HL-60/S4 treated with phorbol 12-myristate 13-acetate at 8.2 ng/mL for 4 days and 3 days (cell line): ENCODE data around the gene HMX1.

Experiments
- in situ Hi-C: fragments of 300-500 bp; cut with MboI; formaldehyde crosslinking; loops from 2 replicates; pipeline ENCODE4 v1.15.0; 2022; ENCODE audit warnings: low sequenced_read_pairs

HMX1 gene

DNA sequence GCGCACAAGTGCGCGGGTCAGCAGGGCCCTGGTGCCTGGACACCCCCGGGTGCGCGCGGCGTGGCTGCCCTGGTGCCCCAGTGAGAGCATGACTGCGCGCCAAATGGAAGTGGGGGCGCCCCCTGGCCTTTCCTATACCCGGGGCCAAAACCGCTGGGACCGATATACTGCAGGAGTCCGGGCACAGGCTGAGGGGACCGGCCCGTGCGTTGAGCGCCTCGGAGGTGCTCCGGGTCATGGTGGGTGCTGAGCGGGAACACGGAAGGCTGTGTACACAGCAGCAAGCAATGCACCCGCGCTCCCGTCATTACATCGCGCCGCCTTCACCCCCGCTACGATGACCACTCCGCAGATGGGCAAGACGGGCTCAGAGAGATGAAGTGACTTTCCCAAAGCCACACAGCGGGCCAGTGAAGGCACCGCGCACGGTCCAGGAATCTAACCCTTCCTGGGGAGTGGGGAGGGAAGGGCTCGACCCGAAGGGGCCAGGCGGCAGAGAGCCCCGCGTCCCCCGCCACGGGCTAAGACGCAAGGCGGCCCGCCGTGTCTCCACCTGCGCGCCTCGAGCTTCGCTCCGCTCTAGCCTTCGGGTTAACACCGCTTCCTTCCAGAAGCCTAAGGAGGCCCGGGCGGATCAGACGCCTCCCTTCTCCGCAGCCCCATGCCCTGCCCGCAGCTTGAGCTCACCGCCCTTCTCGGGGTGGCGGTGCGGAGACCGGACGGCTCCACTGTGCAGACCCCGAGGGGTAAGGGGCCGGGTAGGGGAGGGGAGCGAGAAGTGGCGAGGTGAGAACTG lies 11.3 kb downstream of the HMX1 start:
- in situ Hi-C loops, result no loop called here

DNA sequence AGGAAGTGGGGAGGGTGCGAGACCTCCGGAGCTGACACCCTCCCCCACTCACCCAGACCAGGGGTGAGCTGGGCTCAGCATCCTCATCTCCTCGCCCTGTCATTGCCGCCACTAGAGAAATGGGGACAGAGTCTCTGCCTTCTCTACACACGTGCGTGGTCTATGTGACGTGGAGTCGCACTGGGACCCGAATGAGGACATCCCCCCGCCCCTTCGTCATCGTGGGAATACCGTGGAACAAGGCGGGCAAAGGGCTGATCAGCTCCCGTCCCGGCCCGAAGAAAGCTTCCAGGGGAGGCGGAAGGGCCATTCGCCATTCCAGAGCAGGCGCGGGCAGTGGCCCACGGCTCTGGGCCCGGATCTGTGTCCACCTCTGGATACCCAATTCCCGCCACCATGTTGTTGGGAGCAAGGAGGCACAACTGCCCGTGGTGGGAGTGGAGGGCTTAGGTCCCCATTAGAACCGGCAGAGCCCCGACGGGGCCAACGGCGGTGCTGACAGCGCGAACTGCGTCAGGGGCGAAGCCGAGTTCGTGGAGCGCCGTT lies 12.0 kb downstream of the HMX1 start:
- in situ Hi-C loops, result no loop called here

DNA sequence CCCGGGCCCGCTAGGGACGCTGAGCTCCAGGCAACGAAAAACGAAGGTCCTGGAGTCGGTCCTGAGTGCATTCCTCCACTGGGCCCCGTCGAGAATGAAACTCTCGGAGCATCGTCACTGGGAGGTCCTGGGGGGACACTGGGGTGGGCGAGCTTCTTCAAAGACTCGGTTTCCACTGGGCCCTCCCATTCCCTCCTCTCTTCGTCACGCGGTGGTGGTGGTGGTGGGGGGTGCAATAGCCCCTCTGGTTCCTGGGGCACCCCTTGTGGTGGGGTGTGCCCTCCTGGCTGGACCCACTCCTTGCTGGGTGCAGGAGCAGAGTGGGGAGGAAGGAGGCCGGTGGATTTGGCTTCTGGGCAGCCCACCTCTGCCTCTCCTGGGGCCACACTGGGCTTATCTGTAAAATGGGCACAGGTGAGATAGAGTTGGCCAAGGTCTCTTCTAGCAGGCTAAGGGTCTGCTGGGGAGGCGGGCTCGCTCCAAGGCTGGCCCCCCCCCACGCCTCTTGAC lies 12.9 kb downstream of the HMX1 start:
- in situ Hi-C loops, result no loop called here

DNA sequence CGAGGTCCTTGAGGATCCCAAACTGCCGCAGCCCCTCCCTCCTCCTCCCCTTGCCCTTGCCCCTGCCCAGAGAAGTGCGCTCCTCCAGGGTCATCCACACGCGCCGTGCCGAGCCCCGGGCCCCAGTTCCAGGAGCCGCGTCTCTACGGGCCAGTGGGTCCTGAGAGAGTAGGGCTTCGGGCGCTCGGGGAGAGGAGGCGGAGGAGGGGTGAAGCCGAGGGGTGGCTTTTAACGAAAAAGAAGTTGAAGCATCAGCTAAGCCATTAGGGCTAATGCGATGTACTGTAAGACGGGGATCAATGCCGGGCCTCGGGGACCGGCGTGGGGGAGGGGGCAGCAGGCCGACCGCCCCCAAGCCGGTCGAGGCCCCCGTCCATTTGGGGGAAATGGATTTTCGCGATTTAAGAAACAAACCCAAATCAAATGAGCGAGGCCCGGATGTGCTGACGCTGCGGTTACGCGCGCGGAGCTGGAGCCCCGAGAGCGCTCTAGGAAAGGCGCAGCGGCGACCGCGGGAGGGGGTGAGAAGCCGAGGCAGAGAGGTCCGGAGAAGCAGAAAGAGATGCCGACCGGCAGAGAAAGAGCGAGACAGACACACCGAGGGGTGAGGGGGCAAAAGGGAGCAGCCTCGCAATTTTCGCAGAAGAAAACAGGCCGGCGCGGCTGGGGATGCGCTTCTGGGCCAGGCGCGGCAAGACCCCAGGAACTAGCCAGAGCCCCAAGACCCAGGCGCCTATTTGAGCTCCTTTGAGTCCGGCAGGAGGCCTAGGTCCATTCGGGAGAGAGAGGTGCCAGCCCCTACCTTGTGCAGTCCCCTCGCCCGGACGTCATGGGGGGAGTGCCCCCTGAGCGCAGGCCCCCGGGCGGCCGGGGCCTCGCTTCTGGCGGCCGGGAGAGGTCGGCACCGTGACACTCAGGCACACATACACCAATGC lies 13.6 kb downstream of the HMX1 start:
- in situ Hi-C loops, result no loop called here

DNA sequence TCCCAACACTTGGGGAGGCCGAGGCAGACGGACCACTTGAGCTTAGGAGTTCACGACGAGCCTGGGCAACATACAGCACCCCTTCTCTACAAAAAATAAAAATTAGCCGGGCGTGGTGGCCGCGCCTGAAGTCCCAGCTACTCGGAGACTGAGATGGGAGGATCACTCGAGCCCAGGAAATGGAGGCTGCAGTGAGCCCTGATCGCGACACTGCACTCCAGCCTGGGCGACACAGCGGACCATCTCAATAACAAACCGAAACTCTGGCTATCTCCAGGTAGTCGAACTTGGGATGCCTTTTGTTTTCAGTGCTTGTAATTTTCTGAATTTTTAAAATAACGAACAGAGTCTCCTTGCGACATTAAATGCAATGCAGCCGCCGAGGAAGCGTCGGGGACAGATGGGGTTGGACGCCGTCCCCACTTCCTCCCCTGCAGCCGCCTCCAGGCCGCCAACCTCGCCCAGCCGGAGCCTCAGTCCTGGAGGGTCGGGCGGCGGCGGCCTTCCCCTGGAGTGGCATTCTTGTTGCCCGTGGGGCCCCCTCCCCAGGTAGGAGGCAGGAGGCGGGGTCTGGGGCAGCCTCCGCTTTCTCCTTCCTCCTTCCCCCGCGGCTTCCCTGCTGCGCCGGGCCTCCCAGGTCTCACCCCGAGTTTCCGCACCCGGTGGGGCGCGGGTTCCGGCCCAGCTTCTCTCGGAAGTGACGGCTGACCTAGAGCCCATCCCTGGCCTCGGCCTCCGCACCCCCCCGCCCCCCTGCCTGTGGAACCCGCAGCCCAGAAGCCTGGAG lies 14.6 kb downstream of the HMX1 start:
- in situ Hi-C loops, result no loop called here

DNA sequence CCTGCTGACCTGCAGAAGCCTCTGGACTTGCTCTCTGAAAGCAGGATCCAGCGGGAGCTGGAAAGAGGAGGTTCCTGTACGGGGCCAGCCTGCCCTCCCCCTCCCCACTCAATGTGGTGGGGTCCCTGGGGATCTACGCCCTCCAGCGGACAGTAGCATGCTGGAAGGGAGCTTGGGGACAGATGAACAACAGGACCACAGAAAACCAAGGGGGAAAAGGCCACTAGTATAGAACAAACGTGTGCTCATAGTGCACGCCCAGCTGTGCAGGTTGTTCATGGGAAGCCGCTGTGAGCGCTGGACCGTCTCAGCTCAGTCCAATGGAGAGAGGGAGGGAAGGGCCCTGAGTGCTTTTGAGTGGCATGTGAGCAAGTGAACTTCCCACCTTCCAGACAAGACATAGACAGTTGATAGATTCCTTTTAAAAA lies 15.8 kb downstream of the HMX1 start:
- in situ Hi-C loops, result no loop called here

DNA sequence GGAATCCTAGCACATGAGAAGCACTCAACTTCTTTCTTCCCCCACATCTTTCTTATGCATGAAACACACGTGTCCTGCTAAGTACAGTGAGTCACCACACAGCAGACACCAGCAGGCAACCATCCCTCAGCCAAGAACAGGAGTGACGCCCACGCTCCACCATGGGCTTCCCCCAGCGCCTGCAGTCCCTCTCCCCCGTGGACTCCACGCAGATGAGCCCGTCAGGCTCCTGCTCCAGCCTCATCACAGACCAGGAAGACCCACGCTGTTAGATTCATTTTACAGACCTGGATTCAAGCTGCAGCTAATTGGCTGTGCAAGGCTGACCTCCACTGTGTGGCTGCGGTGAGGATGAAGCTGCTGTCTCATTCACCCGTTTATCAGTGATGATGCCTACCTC lies 16.7 kb downstream of the HMX1 start:
- in situ Hi-C loops, result no loop called here

DNA sequence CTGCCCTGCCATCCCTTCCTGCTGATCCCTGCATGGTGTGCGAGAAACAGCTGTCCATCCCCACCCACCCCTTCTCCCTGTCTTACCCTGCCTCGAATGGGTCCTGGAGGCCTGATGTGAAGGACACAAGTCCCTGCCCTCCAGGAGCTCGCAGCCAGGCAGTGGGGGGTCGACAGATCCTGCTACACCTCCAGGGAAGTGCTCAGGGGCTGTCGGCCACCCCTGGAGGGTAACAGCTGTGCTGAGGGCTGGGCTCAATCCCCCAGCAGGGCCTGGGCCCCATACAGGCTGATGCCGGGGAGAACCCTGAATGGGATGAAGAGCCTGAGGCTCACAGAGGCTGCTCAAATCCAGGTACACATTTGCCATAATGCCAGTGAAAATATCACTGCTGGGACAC lies 17.6 kb downstream of the HMX1 start:
- in situ Hi-C loops, result no loop called here

DNA sequence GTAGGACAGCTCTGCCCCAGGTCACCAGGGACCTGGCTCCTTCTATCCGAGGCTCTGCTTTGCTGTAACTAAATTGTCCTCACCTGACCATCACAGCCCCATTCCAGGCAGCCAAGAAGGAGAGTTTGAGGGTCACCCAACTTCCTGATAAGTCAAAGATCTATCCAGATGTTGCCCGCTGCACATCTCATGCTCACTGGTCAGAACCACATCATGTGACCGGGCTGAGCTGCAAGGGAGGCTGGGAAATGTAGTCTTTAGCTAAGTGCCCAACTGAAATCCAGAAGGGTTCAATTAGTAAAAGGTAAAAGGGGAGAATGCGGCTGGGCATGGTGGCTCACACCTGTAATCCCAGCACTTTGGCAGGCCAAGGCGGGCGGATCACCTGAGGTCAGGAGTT lies 18.4 kb downstream of the HMX1 start:
- in situ Hi-C loops, result no loop called here

DNA sequence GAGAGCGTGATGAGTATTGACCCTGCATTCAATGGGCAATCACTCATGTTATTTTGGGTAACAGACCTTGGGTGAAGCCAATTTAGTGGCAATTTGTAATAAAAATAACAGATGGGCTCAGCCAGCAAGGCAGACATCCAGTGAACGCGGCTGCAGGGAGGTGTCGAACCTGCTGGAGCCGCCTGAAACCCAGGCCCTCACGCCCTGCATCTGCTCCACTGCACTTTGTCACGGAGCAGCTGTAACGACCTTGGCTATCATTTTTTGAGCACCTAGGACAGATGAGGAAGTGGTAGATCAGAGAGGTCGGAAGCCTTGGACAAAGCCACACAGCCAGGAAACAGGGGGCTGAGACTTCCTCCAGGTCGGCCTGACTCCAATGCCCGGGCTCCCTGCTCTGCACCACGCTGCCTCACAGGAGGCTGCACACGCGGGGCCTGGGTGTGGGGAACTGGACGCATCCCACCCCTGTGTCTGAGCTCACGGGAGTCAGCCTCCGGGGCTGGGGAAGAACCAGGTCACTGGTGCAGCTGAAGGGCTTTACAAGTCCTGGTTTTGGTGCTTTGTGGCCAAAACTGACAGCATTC lies 19.4 kb downstream of the HMX1 start:
- in situ Hi-C loops, result no loop called here

DNA sequence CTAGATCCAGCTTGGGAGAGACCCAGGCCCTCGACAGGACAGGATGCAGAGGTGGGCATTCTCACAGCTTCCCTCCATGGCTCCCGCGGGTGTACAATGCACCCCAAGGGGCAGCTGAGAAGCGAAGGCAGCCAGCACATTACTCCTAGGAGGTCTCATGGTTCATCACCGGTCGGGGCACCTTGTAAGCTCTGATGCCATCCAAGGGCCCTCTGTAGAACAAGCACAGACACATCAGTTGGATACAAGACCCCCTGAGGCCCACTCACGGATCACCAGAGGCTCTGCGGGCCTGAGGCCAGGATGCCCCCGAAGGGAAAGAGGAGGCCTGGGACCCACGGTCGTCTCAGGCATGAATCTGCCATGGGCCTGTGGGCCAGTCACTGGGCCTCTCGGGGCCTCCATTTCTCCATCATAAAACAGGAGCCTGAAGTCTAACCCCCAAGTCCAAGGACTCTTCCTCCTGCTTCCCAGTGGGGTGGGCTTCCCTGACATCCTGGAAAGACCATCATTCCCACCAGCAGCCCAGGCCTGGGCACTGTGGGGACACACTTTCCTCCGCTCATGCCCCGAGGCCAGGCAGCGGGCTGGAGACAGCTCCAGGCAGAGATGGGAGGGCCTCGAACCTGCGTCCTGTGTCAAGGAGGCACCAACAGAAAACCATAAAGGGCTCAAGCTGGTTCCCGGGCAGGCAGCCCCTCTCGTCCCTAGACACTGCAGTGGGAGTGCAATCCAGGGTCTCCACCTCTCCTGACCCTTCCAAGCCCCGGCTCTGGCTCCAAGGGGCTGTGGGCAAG lies 20.1 kb downstream of the HMX1 start:
- in situ Hi-C loops, result no loop called here

DNA sequence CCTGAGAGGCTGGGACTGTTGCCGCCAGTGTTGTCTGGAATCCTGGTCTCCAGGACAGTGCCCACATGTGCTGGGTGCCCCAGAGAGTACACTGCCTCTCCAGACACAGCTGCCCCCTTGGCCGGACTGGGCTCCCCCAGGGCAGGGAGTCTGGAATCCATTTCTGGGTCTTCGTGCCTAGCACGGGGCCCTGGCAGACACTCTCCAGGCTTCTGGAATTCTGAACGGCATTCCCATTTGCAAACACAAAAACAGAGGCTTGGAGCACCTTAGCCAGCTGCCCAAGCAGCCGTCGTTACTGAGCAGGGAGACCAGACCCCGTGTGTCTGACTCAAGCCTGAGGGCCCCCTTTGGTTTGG lies 20.8 kb downstream of the HMX1 start:
- in situ Hi-C loops, result no loop called here

DNA sequence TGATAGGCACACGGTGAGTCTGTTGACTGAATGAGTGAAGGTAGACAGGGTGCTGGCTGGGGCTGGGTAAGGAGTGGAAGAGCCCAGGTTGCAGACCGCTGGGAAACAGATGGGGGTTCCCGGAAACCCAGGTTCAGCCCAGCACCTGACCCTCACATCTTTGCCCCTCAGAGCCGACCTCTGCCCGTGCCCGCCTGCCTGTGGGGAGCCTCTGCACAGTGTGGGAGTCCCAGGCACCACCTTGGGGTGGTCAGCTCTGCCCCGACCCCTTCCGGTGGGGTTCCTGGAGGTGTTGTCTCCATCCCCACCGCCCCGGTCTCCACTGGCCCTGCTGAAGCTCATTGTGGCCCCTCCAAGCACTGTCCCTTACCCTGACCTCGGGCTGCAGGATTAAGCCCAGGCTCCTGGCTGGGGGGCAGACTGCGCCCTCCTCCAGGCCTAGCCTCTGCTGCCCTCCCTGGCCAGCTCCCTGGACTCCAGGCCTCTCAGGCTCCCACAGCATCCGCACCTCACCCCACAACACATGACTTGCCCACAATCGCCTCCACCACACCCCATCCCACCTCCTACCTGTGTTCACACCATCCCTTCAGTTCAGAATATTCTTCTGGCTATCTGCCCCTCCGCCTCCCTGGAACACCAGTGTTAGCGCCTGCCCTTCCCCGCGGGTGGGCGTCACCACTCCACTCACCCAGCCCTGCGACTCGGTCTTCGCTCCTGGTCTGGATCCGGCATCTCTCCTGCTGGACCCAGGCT lies 21.4 kb downstream of the HMX1 start:
- in situ Hi-C loops, result no loop called here

DNA sequence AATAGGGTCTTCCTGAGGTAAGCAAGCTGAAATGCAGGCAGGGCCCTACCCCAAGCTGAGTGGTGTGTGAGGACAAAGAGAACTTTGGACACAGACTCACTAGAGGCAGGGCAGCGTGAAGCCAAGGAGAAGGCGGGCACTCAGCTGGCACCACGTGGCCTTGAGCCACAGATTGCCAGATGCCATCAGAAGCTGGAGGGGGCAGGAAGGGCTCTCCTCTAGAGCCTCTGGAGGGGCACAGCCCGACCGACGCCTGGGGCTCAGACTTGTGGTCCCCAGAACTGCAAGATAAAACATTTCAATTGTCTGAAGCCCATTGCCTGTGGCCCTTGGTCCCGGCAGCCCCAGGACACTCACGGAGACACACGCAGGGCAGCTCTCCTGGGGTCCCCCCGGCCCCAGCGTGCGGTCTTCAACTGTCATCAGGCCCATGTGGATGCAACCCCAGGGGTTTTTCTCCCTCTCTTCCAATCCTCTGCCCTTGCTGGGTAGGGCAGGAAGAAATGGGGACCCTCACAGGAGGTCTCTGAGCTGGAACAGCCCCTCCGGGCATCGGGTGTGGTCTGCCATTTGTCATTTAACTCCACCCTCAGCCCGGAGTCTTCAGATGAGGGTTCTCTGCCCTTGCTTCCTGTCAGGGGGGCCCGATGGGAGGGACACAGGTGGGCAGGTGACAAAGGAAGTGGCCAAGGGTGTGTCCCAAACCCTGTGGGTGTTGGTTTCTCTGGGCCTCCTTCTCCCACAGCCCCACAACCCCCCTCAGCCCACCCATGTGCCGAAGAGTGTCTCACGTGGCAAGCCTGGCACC lies 22.2 kb downstream of the HMX1 start:
- in situ Hi-C loops, result no loop called here

DNA sequence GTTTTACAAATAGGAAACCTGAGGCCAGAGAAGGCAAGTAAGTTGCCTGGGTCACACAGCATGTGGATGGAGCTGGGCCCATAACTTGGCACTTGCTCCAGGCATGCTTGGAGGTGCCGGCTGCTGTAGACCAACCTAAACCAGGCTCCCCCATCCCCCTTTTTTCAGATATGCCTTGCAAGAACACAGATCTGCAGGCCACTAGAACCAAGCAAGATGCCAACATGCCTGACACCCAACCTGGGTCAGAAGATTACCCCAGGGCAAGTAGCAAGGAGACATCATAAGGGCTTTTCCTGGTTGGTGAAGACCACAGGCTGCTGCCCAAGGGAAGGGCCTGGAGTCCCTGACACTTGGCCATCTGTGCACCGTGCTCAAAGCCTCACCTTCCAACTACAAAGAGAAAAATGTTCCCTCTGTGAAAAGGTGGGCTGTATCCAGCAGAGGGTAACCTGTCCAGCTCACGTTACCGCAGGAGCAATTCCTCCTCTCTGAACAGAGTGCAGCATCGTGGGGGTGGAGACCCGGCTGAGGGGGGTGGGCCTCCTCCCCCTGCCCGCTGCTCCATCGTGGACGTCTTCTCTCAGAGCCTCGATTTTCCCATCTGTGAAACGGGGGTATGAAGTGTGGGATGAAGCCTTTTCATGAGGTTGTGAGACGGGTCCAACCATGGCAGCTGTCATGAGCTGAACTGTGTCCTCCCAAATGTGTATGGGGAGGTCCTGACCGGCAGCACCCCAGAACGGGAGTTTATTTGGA lies 23.0 kb downstream of the HMX1 start:
- in situ Hi-C loops, result no loop called here

DNA sequence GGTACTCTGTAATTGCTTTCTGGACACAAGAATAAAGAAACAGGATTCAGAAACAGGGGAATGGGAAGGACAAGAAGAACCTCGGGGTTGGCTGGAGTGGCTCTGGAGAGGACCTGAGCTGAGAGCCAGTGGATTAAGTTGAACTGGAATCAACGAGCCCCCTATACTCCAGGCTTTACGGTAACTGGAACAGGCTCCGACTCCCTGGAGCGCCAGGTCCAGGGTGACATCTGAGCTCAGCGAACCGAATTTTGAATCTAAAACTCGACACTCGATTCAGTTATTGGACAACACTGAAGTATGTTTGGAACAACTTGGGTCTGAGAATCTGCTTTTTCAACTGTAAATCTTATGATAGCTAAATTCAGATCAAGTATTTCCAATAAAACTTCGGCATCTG lies 23.9 kb downstream of the HMX1 start:
- in situ Hi-C loops, result no loop called here

DNA sequence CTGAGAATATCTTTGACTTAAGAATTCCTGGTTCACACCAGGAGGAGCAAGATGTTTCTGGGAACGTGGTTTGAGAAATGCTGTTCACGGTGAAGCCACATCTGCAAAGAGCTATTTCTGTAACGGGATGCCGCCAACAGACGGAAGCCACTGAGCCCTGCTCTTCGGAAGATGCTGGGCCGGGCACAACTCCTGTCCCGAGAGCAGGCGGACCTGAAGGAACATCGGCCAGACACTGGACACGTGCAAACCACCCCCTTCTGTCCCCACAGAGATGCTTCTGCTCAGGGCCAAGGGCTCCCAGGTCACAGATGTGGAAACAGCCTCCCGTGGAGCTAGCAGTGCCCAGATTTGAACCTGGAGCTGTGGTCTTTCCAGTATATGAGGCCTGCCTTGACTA lies 24.3 kb downstream of the HMX1 start:
- in situ Hi-C loops, result no loop called here
